GM19463 (cell line): ENCODE data around the gene TMEM253.

ENCODE experiments used
- ATAC-seq: cut with Tn5 transposase; IDR thresholded peaks from one replicate; pipeline ENCODE4 v1.9.1; 2021; ENCODE audit warnings: mild to moderate bottlenecking, moderate library complexity; ENCODE audit not compliant: unreplicated experiment

TMEM253 gene

GRCh38 chr14:21089877-21090193, 11.0 kb upstream of the TMEM253 start:
- ATAC-seq = no peak

DNA sequence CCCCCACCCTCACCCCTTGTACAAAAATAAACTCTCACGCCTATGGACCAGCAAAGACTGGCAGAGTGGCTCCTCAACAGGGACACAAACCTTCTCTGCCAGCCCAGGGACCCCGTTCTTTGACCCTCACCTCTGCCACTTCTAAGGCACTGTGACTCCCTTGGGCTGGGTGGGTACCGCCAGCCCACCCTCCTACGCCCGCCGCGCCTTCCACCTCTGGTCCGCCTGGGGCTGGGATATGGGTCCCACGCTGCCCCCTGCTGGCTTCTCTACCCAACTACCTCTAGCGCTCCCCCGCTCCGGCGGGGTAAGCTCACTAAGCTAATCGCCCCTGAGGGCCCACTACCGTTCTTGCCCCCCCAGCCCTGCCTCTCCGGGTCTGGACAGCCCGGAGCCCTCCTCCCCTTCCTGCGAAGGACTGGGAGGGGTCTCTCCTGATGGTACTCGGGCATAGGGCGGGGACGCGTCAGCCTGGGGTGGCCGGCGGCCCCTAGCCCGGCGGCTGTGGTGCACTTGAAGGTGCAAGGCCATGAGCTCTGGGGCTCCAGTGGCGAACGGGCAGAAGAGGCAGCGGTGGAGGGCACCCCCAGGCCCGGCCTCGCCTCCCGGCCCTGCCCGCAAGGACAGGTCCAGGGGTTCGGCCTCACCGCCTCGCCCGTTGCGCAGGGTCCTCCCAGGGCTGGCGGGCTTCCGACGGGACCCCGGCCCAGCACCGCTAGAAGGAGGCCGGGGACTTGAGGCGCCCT, 10.5 kb upstream of the TMEM253 start:
- ATAC-seq = no peak

DNA sequence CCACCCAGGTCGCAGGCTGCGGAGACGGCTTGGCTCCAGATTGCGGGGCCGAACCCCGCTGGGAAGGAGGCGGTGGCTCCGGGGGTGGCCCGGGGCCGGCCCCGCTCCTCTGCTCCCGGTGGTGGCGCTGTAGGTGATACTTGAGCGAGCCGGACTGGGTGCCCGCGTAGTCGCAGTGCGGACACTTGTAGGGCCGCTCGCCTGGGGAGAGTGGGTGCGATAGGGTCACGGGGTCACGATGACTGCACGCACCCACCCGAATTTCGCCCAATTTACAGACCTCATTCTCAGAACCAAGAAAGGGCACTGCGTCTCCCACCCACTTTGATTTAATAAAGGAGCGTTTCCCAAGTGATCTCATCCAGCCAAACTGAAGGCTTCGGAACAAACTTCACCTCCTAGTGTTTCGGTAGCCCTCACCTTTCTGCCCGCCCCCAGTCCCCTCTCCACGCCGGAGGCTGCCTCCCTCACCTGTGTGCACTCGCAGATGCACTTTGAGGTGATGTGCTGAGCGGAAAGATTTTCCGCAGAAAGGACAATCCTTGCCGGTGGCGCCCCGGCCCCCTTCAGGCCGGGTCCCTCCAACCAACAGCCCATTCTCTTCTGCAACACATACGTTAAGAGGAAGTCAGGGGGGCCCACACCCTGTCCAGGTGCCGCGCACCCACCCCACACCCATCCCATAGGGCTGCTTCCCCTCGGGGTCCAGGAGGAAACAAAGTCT, 9.8 kb upstream of the TMEM253 start:
- ATAC-seq = no peak

- no peak for ATAC-seq
Observed at GRCh38 chr14:21091821-21092272, 9.0 kb upstream of the TMEM253 start.

DNA sequence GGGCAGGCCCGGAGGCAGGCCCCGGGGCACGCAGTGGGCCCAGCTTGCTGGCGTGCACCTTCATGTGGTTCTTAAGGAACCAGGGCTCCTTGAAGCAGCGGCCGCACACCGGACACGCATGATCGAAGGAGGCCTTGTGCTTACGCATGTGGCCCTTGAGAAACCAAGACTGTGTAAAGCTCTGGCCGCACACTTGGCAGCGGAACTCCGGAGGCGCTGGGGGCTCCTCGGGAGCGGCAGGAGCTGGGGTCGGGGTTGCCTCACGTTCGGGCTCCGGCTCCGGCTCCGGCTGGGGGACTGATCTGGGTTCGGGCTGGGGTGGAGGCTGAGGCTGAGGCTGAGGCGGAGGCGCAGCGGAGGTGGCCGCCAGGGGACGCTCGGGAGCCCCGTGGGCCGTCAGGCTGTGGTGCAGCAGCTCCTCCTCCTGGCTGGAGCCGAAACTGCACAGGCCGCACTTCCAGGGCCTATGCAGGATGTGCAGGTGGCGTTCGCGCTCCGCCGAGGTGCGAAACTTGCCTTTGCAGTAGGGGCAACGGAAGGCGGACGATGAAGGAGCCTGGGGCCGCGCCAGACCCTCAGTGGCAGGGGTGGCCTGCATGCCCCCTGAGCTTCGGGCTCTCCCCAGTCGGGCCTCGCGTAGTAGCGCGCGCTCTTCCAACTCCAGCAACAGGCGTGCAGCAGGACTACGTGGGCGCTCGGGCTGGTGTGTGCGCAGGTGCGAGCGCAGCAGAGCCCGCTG, 8.4 kb upstream of the TMEM253 start:
- ATAC-seq = peak; percentile 93

GRCh38 chr14:21093018-21093417, 7.8 kb upstream of the TMEM253 start:
- no peak for ATAC-seq

DNA sequence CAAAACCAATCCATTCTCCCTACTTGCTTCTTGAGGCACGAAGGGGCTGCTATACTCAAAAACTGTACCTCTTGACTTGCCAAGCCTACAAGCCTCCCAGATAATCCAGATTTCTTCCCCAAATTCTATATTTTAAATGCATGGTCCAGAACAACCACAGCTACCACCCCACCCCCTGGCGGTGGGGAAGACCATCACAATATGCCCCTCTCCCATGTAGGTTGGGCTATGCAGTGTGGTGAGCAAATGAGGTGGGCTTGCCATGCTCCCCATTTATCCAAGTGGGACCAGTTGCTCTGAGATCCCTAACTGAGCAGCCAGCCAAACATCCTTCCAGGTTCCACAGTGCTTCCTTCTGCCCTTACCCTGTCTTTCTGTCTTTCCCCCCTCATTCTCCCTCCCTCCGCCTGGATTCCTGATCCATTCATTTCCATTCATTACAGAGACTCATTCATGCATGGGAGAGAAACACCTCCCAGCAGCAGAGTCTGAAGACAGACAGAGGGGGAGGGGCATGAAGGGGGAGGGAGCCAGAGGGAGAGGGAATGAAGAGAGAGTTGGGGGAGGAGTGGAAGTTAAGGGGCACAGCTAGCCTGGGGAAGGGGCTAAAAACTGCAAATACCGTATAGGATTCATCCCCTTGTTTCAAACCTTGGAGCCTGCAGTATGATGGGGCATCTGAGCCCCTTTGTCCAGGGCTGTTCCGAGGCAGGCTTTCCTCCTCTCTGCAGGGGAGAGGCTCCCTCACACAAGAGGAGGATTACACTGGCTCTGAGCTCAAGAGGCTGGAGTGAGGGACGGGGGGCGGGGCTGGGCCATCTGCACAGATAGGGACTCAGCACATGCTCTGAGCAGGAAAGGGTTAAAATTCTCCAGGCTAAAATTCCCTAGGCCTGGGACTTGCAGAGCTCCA, 6.8 kb upstream of the TMEM253 start:
- ATAC-seq = no peak

DNA sequence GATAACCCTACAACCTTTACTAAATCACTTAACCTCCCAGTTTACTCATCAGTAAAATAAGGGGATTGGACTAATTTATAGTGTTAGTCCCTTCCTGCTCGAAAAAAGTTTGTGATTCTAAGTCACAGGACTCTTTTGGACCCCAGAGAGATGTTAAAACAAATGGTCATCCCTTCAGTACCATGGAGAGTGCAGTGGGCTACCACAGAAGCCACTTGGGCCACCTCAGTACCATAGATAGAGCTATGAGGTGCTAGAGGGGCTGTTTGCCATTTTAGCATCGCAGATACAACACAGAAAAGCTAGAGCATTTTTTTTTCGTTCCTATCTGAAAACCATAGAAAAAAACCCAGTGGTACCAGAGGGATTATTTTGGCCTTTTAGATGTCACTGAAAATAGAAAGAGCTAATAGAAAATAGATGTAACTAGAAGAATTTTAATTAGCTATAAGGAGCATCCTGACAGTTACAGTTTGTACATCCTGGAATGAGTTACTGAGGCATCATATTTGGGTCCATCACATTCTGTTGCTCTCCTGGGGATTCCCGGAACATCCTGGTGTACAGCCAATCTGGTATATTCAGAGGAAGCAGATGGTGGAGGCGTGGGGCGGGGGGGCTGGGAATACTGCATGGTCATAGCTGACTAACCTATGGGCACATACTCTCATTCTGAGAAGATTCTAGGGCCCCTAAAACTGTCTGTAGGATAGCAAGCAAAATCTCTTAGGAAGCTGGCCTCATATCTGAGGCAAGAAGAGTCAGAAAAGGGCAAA, 5.2 kb upstream of the TMEM253 start:
- no peak for ATAC-seq

DNA sequence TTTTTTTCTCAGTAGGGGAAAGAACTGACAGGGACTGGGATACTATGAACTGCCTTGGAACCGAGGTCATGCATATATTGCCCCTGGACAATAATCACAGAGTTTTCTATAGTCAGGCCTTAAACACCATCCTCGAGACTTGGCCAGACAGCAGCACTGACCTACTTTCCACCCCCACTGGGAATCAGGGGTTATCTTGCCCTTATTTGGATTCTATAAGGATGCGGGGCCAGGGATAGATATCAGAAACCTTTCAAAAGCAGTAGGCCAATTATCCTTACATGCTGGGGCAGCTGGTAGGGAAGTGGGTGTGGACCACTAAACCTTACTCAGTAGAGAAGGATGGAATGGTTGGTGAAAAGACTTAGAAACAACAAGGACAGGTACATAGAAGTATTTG, 4.4 kb upstream of the TMEM253 start:
- no peak for ATAC-seq

DNA sequence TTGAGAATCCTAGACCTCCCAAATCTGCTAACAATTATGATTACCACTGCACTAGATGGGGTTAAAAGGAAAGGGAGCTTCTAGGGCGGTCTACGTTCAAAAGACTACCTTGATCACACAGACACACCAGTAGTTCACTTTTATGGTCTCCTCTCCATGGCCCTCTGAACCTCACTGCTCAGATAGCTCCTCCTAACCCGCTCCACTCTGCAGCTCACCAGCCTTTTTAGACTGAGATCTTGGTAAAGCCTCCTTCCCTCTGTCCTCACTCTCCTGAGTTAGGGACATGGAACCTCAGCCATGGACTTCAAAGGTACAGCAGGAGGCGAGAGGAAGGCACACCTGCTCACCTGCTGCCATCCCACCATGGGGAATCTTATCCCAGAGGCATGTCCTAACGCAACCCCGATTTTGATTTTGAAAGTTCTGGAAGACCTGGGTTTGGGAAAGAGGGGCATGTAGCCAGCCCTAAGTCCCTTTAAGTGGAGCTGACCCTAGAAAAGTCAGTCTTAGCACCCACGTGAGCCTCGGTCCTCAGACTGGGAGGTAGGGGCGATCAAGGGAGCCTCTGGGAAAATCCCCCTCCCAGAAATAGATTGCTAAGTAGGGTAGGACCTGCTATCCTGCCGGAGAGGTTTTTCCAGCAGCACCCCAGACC, 3.8 kb upstream of the TMEM253 start:
- ATAC-seq = no peak

DNA sequence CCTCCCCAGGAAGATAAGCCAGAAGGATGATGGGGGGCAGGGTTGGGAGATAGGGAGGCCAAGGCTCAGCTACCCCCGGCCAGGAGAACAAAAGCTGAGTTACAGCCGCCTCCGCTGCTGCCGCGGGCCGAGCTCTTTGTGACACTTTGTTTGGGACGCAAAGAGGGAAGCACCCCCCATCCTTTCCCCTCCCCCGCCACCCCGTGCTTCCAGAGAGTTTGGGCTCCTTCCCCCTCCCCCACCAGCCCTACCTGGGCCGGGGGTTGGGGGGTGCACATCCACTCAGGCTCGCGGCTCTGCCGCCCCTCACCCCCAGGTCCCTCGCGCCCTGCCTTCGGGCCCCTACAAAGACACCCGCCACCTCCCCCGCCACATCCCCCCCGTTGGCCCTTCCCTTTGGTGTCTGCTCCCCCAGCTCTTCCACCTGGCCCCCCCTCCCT, 3.2 kb upstream of the TMEM253 start:
- ATAC-seq = no peak

GRCh38 chr14:21098076-21098891, 2.6 kb upstream of the TMEM253 start, which contains the start of gene ZNF219:
ZNF219 (minus strand) TSS chr14:21098655; CDS start chr14:21093591, 5,064 bp downstream.
- ATAC-seq = no peak

DNA sequence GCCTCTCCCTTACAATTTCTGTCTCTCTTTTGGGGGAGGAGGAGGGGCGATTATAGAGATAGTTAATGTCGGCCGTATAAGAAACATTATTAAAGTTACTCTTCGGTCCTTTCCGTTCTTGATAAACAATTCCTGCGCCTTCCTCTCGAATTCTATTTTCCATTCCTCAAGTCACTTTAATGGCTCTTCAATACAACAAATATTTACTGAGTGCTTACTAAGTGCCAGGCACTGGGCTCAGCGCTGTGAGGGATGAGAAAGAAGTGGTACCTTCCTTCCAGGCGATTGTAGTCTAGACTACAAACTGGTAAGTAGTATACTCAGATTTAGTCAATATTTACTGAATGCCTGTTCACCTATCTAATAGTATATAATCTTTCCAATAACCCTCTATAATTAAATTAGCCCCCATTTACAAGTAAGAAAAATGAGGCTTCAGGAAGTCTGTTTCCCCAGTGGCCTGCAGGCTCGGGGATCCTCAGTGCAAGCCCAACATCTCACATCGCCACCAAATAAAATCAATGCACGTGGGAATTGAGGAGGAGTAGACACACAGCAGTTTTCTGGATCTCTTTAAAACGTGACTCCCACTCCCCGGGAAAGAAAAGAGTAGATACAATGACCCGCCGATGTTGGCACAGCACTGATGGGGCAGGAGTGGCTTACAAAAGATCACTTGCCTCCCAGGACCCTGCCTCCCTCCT, 1.8 kb upstream of the TMEM253 start:
- ATAC-seq = no peak

- no peak for ATAC-seq
Observed at GRCh38 chr14:21099596-21099985, 1.3 kb upstream of the TMEM253 start.

DNA sequence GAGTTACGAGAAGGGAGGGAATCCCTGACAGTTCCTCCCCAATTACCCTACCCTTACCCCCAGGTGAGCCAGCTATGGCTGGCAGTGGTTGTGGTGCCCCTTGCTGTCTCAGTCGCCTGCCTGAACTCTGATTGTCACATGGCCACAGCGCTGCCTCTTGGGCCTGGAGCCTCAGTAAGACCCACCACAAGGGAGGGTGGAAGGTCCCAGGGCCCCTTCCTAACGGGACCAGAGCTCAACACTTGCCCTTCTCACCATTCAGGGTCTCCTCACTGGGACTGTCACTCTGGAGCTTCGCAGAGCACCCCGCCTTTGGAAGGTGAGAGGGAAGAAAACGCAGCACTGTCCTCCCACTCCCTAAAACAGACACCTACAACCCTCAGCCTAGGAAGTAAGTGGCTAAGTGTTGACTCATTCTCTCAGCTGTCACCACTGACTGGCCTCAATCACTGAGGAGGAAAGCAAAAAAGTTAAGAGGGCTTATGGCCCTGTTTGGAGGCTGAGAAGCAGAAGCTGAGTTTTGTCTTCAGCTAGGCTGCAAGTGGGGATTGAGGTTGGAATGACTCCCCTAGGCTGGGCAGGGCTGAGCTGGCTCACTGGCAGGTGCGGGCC, 1.0 kb downstream of the TMEM253 start:
- ATAC-seq = no peak

DNA sequence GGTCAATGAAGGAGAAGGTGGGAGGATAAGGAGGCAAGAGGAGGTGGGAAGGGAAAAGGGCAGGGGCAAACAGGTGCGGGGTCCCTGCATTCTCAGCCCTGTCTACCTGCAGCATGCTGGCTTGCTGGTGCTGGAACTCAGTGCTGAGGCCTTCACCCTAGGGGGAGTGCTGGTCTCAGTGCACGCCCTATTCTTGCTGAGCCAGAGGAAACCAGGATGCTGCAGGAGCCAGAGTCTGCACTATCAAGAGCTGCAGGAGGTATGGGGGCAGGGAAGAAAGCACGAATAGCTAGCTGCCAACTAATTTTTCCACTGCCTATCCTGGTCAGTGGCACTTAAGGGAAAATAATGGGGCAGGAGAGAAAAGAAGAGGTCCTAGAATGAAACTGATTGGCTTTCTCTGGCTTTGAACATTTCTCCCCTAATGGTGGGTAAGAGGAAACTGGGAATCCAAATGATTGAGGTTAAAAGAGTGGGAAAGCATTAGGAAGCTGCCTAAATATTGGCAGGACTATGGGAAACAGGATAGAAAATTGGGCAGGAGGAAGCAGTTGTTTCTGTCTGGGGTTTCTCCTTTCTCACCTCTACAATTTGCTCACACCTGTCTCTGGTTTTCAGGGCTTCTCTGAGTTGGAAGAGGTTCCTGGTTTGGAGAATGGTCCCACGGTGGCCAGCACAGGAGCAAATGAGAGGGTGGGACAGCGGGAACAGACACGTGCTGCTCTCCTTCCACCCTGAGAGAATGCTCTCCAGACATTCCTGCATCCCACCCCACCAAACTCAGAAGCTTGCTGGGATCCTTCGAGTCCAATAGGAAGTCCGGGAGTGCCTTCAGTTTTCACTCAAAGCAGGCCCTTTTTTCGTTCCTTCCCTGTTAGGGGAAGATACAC, 1.9 kb downstream of the TMEM253 start:
- ATAC-seq = no peak

DNA sequence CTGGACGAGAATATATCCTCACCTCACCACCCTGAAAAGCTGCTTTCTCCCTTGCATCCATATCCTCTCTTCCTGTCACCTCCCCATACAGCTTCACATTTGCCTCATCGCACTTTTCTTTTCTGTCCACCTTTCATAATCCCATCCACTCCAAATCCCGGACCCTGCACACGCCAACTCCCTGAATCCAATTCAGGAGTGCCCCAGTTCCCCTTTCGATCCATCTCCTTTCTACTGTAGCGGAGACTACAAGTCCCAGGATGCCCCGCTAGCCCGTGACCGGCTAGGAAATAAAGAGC, 2.5 kb downstream of the TMEM253 start:
- no peak for ATAC-seq
